Tibial nerve (tissue), 4 donors: ENCODE measurements around the gene GTSF1L.

ENCODE experiments used
- CTCF ChIP-seq, 5 experiments: fragments of 200-600 bp in 3 of 5; fragments of 450-650 bp in 2 of 5; sonication (generic) in 3 of 5; IDR thresholded peaks; one replicate each; pipeline ENCODE4 v1.5.1; 2016 to 2019; ENCODE audit warnings: antibody characterized with exemption in 5 of 5, mild to moderate bottlenecking in 3 of 5, moderate library complexity in 2 of 5
- EP300 ChIP-seq, 2 donors: sonication (generic); formaldehyde crosslinking; IDR thresholded peaks; one replicate each; pipeline ENCODE4 v1.6.1; 2017; ENCODE audit warnings: antibody characterized with exemption in 2 of 2, mild to moderate bottlenecking in 1 of 2

- TF ChIP-seq CTCF (IDR thresholded peaks at IDR 0.05): no peak
- no peak for TF ChIP-seq EP300 (IDR thresholded peaks at IDR 0.05)
Observed at GRCh38 chr20:43722153-43722505, 4.7 kb downstream of the GTSF1L start.
